NCI-H2029 treated with DMSO at 0.1 percent for 48 hours (cell line): ENCODE data around the gene ABCC12.
"Not testable (repeated sequence)": the region's sequence is repeated elsewhere in the genome, so short reads cannot be mapped to it uniquely, and the experiment has no call there.

Experiments used
- DNase-seq: peaks from one replicate; lab custom pipeline; 2025; lab: John Stamatoyannopoulos, UW

Gene ABCC12

GRCh38 chr16:48155926-48156789, at the start of gene ABCC12:
TSS of gene ABCC12 (minus strand) at chr16:48155993. CDS start at chr16:48146424, 9,569 bp downstream.
- no peak for DNase-seq

- no peak for DNase-seq
Measured at GRCh38 chr16:48204825-48205151, 49.0 kb upstream of the ABCC12 start.

GRCh38 chr16:48203974-48204824, 48.4 kb upstream of the ABCC12 start:
- no peak for DNase-seq

- no peak for DNase-seq
Measured at GRCh38 chr16:48201515-48202201, 45.9 kb upstream of the ABCC12 start.

- DNase-seq, result peak; percentile 74
Measured at GRCh38 chr16:48197294-48197693, 41.5 kb upstream of the ABCC12 start.

GRCh38 chr16:48194828-48195556, 39.2 kb upstream of the ABCC12 start:
- DNase-seq, result peak; percentile 3

GRCh38 chr16:48193846-48194245, 38.1 kb upstream of the ABCC12 start:
- no peak for DNase-seq

GRCh38 chr16:48188449-48189102, 32.8 kb upstream of the ABCC12 start:
- DNase-seq, result no peak

GRCh38 chr16:48187779-48188178, 32.0 kb upstream of the ABCC12 start:
- DNase-seq, result no peak

GRCh38 chr16:48184681-48185080, 28.9 kb upstream of the ABCC12 start:
- no peak for DNase-seq

GRCh38 chr16:48182979-48183537, 27.3 kb upstream of the ABCC12 start:
- DNase-seq, result peak; percentile 17

GRCh38 chr16:48181746-48182520, 26.1 kb upstream of the ABCC12 start:
- DNase-seq, result not testable (repeated sequence)

- no peak for DNase-seq
Measured at GRCh38 chr16:48180868-48181480, 25.2 kb upstream of the ABCC12 start.

- no peak for DNase-seq
Measured at GRCh38 chr16:48176635-48177408, 21.0 kb upstream of the ABCC12 start.

- no peak for DNase-seq
Measured at GRCh38 chr16:48173889-48174288, 18.1 kb upstream of the ABCC12 start.

GRCh38 chr16:48172682-48173081, 16.9 kb upstream of the ABCC12 start:
- no peak for DNase-seq

GRCh38 chr16:48169896-48170295, 14.1 kb upstream of the ABCC12 start:
- DNase-seq, result no peak

GRCh38 chr16:48168075-48168474, 12.3 kb upstream of the ABCC12 start:
- no peak for DNase-seq

- not testable (repeated sequence) for DNase-seq
Measured at GRCh38 chr16:48166617-48167016, 10.8 kb upstream of the ABCC12 start.
